Spleen (tissue), 11 donors: ENCODE measurements around the gene CEBPB. TPM values are rescaled to one million over a fixed set of nuclear protein-coding genes. Genes with fewer than 3 reads are reported as not detected.

Source experiments
- DNase-seq: peaks from one replicate; pipeline ENCODE4 v3.0.0-alpha.2; 2020
- H3K27ac ChIP-seq, 8 donors: fragments of 200-600 bp; sonication (generic) in 7 of 8; 1 replicate in 4 of 8; 2 replicates in 4 of 8; pipeline versions ENCODE4 v1.5.0 to v1.8.0; 2016 to 2021; ENCODE audit warnings: inconsistent platforms in 4 of 8, mild to moderate bottlenecking in 4 of 8, moderate library complexity in 1 of 8
- H3K27me3 ChIP-seq, 7 donors: fragments of 200-600 bp; sonication (generic) in 6 of 7; replicated peaks in 1 of 7; 1 replicate in 4 of 7; 2 replicates in 3 of 7; pipeline versions ENCODE4 v1.5.0 to v1.8.0; 2016 to 2021; ENCODE audit warnings: inconsistent platforms in 3 of 7, mild to moderate bottlenecking in 1 of 7
- H3K36me3 ChIP-seq, 6 donors: fragments of 200-600 bp; sonication (generic) in 5 of 6; 1 replicate in 4 of 6; 2 replicates in 2 of 6; pipeline versions ENCODE4 v1.5.0 to v1.8.0; 2016 to 2021; ENCODE audit warnings: inconsistent platforms in 2 of 6
- H3K4me1 ChIP-seq, 6 donors: fragments of 200-600 bp; sonication (generic) in 5 of 6; 1 replicate in 3 of 6; 2 replicates in 3 of 6; pipeline versions ENCODE4 v1.5.0 to v1.8.0; 2016 to 2021; ENCODE audit warnings: inconsistent platforms in 3 of 6
- H3K4me3 ChIP-seq, 8 donors: fragments of 200-600 bp; sonication (generic) in 7 of 8; 1 replicate in 4 of 8; 2 replicates in 4 of 8; pipeline versions ENCODE4 v1.5.0 to v1.8.0; 2016 to 2021; ENCODE audit warnings: inconsistent platforms in 4 of 8, mild to moderate bottlenecking in 4 of 8, moderate library complexity in 2 of 8
- H3K9me3 ChIP-seq, 8 donors: fragments of 200-600 bp; sonication (generic) in 7 of 8; 1 replicate in 4 of 8; 2 replicates in 4 of 8; pipeline versions ENCODE4 v1.5.0 to v1.8.0; 2016 to 2021; ENCODE audit warnings: inconsistent platforms in 4 of 8
- POLR2A ChIP-seq, 3 donors: fragments of 450-650 bp; IDR thresholded peaks; one replicate each; pipeline ENCODE4 v1.5.1; 2017; ENCODE audit warnings: antibody characterized with exemption in 3 of 3, mild to moderate bottlenecking in 1 of 3
- POLR2AphosphoS5 ChIP-seq, 3 donors: sonication (generic); formaldehyde crosslinking; IDR thresholded peaks; one replicate each; pipeline ENCODE4 v1.5.1; 2017; ENCODE audit warnings: antibody characterized with exemption in 3 of 3
- whole genome bisulfite sequencing, 5 donors: extraction: QIAGEN DNeasy Blood & Tissue Kit in 3 of 5; methylation state at CpG; one replicate each; pipeline versions ENCODE4 v1.1.5 to v1.1.7; 2013 to 2018; 5-methylcytosine and 5-hydroxymethylcytosine counted together
- intact Hi-C: fragments of 100-400 bp; cut with DNase I; formaldehyde crosslinking; loops from one replicate; pipeline ENCODE4 v1.15.0; 2023; ENCODE audit warnings: low total_unique reads
- polyA plus RNA-seq, 3 donors: library from polyadenylated mRNA; stranded (reverse); fragments of 200-250 nt; gene quantifications; one replicate each; pipeline ENCODE4 v1.2.1, GENCODE V29; 2013
- total RNA-seq, 7 donors: library from RNA; depleted of rRNA in 3 of 7; stranded (reverse); fragments of >200 nt in 3 of 7; fragmentation: NEBNext Ultra II Directional in 4 of 7; extraction: Animal tissue kit (Norgen Biotek cat#: 25700) in 4 of 7; gene quantifications; one replicate each; pipeline versions ENCODE4 v1.1.0 to v1.2.1, GENCODE V29; 2016 to 2021
- TF ChIP-seq, protein P1 (sequence below), 11 experiments: fragments of 200-600 bp in 7 of 11; fragments of 450-650 bp in 4 of 11; sonication (generic) in 4 of 11; IDR thresholded peaks in 8 of 11; conservative IDR thresholded peaks in 3 of 11; 1 replicate in 7 of 11; 2 replicates in 4 of 11; pipeline versions ENCODE4 v1.4.0 to v1.8.0; 2016 to 2021; ENCODE audit warnings: antibody characterized with exemption in 11 of 11, inconsistent platforms in 4 of 11, mild to moderate bottlenecking in 1 of 11
- donor health status: healthy with polysubstance abuse.
- donor health status: DM: no; HTN: no; CAD: no; lungs with moderate emphysema.
- donor health status: DM: no; HTN: no; CAD: no.
- donor health status: Bipolar disorder and iron deficiency.
- donor health status: healthy.
- donor health status: DM: no; HTN: no; CAD: no.
- donor health status: DM: yes; HTN: yes; CAD: no.

CEBPB gene
- total and polyA plus RNA-seq, 10 donors = 24.2 to 273 (median 105) TPM

DNA sequence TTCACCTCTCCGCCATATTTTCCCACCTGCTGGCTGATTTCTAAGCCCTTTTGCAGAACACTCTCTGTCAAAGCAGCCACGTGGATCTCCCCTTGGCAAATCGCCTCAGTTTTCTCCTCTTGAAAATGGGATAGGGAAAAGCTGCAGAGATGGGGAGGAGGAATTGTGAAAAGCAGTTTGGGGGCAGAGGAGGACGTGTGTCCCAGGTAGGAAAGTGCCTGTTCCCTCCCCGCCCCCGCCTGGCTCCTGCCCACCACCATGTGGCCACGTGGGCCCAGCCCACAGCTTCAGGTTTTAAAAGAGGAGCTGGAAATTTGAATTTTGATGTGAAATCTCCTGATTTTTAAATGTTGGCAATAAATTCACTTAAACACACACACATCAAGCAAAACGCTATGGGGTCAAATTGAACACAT, 3.6 kb upstream of the CEBPB start:
- TF ChIP-seq, protein P1, sequence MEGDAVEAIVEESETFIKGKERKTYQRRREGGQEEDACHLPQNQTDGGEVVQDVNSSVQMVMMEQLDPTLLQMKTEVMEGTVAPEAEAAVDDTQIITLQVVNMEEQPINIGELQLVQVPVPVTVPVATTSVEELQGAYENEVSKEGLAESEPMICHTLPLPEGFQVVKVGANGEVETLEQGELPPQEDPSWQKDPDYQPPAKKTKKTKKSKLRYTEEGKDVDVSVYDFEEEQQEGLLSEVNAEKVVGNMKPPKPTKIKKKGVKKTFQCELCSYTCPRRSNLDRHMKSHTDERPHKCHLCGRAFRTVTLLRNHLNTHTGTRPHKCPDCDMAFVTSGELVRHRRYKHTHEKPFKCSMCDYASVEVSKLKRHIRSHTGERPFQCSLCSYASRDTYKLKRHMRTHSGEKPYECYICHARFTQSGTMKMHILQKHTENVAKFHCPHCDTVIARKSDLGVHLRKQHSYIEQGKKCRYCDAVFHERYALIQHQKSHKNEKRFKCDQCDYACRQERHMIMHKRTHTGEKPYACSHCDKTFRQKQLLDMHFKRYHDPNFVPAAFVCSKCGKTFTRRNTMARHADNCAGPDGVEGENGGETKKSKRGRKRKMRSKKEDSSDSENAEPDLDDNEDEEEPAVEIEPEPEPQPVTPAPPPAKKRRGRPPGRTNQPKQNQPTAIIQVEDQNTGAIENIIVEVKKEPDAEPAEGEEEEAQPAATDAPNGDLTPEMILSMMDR (IDR thresholded peaks at IDR 0.05 in 8 of 11, conservative IDR thresholded peaks at IDR 0.05 in 3 of 11) = no peak
- TF ChIP-seq POLR2A (IDR thresholded peaks at IDR 0.05) (no peak), POLR2AphosphoS5 (IDR thresholded peaks at IDR 0.05) (no peak)
- Histone ChIP-seq H3K4me3 (peak overlapping the region in 1 of 8 donors; percentile 8), H3K4me1 (peaks cover 4 to 45% (median 16%) of the 10 kb centered on the region in 6 donors), H3K27me3 (peaks cover 0 to 15% (median 0%) of the 10 kb centered on the region in 7 donors), H3K27ac (peak overlapping the region in 5 of 8 donors; percentile 38 to 100 (median 59)), H3K9me3 (no peaks in the 10 kb centered on the region), H3K36me3 (no peaks in the 10 kb centered on the region)
- no peak for DNase-seq
- 65 to 83% (median 66%) methylated on average over 8 of the region's 8 CpGs for WGBS, 5 donors
- intact Hi-C loops = no loop called here

DNA sequence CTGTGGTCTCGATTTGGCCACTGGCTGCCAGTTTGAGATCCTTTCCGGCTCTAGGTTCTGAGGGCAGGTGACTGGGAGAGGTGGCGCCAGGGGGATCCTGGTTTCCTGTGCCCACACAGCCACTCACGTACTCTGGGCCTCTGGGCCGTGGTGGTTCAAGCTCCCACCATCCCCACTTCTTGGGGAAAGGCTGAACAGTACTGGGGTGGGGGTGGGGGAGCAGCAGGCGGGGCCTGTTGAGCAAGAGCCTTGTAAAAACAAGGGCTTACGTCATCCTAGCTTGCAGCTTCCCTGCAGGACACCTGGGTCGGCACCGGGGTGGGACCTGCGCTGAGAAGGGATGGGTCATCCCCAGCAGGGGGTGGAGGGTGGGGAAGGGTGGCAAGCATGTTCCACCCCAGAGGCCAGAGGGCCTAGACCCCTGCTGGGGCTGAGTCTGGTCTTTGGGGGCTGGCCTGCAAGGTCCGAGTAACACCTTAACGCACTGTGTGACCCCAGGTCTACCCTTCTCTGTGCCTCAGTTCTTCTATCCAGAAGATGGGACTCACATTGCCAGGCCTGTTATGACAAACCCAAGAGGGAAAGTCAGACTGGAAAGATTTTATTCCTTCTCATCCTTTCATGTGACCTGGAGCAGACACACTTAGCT, 3.1 kb upstream of the CEBPB start:
- no peaks in the 10 kb centered on the region for H3K9me3 ChIP-seq
- DNase-seq = peak; percentile 90
- peaks cover 0 to 15% (median 0%) of the 10 kb centered on the region in 7 donors for H3K27me3 ChIP-seq
- 55 to 79% (median 72%) methylated on average over 10 to 12 of the region's 12 CpGs for WGBS, 5 donors
- peaks cover 0 to 3% (median 0%) of the 10 kb centered on the region in 6 donors for H3K36me3 ChIP-seq
- H3K4me3 ChIP-seq = peak overlapping the region in 1 of 8 donors; percentile 8
- peak overlapping the region in 5 of 8 donors; percentile 38 to 100 (median 59) for H3K27ac ChIP-seq
- peaks cover 4 to 50% (median 19%) of the 10 kb centered on the region in 6 donors for H3K4me1 ChIP-seq
- TF ChIP-seq, protein P1 (IDR thresholded peaks at IDR 0.05 in 8 of 11, conservative IDR thresholded peaks at IDR 0.05 in 3 of 11) = no peak
- TF ChIP-seq POLR2AphosphoS5 (IDR thresholded peaks at IDR 0.05) = peak; percentile 19 to 53 (median 43)
- intact Hi-C loops = no loop called here

DNA sequence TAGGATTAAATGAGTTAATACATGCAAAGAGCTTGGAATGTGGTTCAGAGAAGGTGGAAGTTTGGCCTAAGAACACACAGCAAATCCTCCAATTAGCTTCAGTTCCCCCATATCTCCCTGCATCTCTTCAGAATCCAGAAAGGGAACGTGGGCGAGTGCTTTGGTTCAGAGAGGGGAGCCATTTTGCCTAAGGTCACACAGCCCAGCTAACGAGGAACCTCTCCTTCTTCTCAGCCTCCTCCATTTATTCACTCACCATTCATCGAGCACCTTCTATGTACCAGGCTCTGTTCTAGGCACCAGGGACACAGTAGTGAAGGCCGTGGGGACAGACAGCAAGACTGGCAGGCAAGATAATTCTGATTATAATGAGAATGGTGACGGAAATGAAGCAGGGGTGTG, 2.3 kb upstream of the CEBPB start:
- peaks cover 12 to 58% (median 26%) of the 10 kb centered on the region in 6 donors for H3K4me1 ChIP-seq
- TF ChIP-seq POLR2A (IDR thresholded peaks at IDR 0.05) = no peak
- TF ChIP-seq, protein P1 (IDR thresholded peaks at IDR 0.05 in 8 of 11, conservative IDR thresholded peaks at IDR 0.05 in 3 of 11) = no peak
- no peak for TF ChIP-seq POLR2AphosphoS5 (IDR thresholded peaks at IDR 0.05)
- H3K27me3 ChIP-seq = peaks cover 0 to 15% (median 0%) of the 10 kb centered on the region in 7 donors
- H3K36me3 ChIP-seq = peaks cover 0 to 10% (median 0%) of the 10 kb centered on the region in 6 donors
- no peaks in the 10 kb centered on the region for H3K9me3 ChIP-seq
- 83 to 96% (median 93%) methylated on average over 6 of the region's 6 CpGs for WGBS, 5 donors
- DNase-seq = no peak
- no peak overlapping the region for H3K4me3 ChIP-seq
- peak overlapping the region in 3 of 8 donors; percentile 99 to 100 (median 99) for H3K27ac ChIP-seq
- intact Hi-C loops = no loop called here
